Fibroblast of skin of scalp (primary cell): ENCODE data around the gene AKT3.
A peak's percentile ranks its signal among the peaks of the same experiment; 100 is the strongest.

Source experiments
- DNase-seq: peaks from one replicate; pipeline ENCODE4 v3.0.0-alpha.2; 2013

Gene AKT3

DNA sequence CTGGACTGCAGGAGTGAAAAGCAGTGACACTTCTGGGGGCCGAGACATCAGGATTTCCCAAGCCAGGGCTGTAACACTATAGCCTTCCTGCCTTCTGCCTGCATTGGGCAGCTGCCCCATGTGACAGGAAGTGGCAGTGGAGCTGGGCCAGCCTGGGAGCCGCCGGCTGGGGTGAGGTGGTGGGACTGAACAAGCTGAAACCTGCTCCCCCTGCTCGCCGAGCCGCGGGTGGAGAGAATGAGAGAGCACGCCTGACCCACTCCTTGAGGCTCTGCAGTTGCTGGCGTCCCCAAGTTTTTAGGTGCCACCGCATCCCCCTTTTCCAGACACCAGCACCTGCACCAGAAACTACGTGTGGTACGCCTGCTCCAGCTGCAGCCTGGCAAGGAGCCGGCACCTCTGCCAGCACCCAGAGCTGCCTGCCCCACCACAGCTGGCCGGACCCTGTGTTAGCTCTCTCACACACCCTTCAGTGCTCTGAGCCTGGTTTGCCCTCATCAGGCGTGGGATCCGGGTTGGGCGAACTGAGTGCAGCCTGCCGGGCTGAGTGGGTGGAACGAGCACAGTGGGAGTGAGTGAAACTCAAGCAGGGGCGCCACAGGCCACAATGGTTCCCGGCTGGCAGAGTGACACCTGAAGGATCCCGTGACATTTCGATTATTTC is 119.4 kb downstream of the AKT3 start:
- no peak for DNase-seq

DNA sequence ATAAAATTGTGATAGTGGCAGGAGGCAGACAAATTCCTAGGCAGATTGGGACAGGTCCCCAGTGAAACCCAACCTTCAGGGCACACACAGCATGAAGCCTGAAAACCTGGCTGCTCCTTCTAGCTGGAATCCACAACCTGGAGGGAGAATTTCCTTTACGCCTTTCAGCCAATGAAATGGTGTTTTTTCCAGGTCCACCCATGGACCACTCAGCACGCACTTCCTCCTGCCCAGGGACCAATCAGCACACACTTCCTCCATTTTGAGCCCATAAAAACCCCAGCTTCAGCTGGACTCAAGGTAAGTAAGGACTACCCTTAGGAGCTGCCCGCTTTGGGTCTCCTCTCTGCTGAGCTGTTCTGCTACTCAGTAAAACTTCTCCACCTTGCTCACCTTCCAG is 120.1 kb downstream of the AKT3 start:
- no peak for DNase-seq

DNA sequence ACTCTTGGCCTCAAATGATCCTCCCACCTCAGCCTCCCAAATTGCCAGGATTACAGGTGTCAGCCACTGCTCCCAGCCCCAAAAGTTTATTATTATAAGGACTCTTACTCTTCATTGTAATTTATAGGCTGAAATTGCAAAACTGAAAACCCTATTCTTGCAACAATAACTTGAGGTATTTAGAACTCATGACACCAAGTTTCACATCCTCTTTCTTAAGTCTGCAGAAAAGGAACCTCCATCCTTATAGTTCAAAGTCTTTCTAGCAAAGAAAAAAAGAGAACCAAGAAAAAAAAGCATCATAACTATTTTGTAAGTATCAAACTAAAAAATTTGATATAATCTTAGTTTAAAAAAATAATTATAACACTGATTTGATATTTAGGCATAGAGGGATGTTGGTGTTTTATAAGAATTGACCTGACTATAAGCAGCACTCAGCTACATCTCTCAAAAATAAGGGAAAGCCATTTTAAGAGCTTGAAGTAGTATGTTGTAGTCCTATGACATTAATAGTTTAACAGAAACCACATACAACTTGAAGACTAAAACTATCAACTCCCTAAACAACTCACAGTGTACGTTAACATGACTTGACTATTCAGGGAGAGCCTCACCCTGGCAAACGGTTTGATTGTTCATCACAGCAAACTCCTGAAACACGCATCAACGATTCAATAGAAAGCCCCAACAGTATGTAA is 122.4 kb downstream of the AKT3 start:
- DNase-seq = no peak

- DNase-seq = no peak
These were observed 123.1 kb downstream of the AKT3 start for GRCh38 chr1:243726806-243727502.

DNA sequence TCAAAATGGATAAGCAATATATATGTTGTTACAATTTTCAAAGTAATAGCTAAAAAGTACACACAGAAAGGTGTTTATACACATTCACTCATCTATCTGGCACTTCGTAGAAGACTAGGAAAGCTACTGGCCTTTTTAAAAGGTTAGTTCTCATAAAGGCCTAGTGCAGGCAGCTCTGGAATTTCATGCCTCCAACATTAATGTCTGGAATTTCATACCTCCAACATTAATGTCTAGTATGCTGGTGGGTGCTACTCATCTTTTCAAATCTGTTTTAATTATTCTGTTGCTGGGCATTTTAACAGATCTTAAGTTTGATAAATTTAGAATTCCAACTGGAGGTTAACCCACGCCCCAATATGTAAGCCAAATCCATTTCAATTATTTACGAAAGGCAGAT is 124.2 kb downstream of the AKT3 start:
- no peak for DNase-seq

GRCh38 chr1:243725075-243725474 is 125.0 kb downstream of the AKT3 start:
- no peak for DNase-seq

DNA sequence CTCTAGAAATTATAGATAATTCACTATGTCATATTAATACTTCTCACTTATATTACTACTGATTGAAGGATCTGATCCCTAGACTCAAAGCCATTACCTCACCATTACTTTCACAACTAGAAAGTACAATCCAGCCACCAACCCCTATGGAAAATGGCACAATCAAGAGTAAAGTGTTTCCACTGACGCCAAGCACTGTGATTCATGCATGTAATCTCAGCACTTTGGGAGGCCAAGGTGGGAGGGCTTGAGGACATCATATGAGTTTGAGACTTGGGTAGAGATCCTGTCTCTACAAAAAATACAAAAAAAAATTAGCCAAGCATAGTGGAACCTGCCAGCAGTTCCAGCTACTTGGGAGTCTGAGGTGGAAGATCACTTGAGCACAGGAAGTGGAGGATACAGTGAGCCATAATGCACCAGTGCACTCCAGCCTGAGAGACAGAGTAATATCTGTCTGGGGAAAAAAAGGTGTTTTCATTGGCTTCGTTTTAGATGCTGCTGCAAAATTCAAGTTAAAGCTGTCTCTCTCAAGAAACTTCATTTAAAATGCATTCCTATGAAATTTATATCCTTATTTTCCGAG is 126.5 kb downstream of the AKT3 start:
- DNase-seq = no peak

DNA sequence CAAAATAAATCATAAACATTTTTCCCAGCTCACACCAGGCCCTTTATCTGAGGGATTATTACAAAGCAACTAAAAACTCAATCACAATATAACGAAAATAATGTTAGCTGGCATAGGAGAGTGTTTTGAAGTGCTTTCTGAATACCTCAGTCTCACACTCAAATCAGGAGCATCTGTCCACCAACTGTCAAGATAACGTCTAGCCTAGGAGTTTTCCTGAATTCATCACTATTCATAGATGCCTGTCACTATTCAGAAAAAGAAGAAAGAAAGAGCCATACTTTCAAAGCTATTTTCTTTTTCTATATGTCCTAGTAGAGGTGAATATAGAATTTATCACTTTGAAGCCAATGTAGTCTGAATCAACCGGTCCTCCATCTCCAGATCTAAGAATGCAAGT is 127.0 kb downstream of the AKT3 start:
- no peak for DNase-seq

DNA sequence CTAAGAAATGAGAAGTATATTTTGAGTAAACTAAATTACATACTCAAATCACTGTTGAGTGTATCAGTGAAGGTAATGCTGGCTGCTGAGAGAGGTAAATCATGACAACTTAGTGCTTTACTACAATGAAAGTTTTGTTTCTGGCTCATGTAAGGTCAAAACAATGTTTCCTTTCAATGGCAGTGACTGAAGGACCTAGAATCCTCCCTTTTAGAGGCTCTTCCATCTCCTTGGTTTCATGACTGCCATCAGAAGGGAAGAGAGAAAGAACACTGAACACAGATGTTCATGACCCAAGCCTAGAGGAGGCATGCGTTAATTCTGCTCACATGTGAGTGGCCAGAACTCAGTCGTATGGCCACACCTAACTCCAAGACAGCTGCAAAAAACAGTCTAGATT is 130.6 kb downstream of the AKT3 start:
- no peak for DNase-seq

DNA sequence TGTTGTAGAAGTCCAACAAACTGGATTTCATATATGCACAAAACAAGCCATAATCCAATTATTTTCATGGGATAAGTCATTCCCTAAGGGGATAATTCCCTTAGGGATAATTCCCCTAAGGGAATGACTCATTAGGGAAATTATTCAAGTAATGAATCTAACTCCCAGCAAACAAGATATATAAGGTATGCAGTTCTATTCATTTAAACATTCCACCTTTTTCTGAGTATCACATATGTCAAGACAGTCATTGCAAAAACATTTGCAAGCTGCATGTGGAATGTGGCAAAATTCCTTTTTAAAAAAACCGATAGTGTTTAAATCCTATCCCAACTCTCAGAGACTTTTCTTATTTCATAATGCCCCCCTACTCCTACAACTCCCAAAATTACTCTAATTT is 131.2 kb downstream of the AKT3 start:
- DNase-seq = peak; percentile 92

GRCh38 chr1:243718022-243718421 is 132.0 kb downstream of the AKT3 start:
- DNase-seq = no peak

GRCh38 chr1:243716906-243717305 is 133.1 kb downstream of the AKT3 start:
- peak; percentile 45 for DNase-seq

- DNase-seq = peak; percentile 29
These were observed 134.8 kb downstream of the AKT3 start for GRCh38 chr1:243715285-243715684.

GRCh38 chr1:243713470-243714186 is 136.4 kb downstream of the AKT3 start:
- DNase-seq = peak; percentile 31

- DNase-seq = no peak
These were observed 137.1 kb downstream of the AKT3 start for GRCh38 chr1:243712941-243713340.

DNA sequence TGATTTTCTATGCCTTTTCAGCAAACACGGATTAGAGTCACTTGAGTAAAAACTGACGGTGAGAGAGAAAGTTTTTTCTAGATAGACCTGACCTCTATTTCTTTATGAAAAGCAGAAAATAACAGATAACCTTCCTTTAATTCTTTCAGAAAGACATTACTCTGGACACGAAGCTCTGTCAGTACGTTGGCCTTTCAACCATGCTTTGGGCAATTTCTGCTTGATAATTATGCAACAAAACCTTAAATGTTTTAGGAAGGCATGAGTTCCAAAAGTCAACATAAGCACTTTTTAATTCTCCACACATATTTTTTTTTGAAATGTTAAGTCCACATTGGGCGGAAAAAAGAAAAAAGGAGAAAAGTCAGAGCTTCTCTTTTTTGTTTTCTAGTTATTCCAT is 137.8 kb downstream of the AKT3 start:
- no peak for DNase-seq

DNA sequence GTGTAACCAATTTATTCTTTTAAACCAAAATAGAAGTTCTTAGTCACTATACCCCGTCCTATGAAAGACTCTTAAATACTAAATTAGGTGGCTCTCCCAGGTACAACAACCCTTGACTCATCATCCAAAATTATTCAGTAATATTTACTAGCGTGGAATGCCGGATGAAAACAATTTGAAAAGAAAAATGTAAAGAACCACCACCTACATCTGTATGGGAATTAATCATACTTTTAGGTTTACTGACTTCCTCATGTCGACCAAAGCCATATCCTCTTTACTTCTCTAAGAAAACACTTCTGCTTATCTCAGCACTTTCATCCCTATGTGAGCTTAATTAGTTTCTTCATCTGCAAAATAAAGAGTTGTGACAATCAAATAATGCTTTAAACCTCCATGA is 139.6 kb downstream of the AKT3 start:
- no peak for DNase-seq

DNA sequence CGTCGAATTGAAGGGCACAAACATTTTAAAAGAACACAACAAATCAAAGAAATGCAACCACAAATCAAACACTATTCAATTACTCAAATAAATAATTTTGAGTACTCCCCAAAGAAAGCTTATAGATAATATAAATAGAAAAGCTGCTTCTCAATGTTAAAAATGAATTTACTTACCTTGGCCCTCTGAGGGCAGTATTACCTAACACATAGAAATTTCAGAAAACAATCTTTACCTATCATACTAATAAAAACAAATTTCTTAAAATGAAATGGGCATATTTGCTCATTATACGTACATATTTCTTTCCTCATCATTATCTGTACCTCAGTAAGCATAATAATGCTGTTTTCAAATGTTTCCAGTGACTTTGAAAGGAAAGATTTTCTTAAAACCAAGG is 141.8 kb downstream of the AKT3 start:
- no peak for DNase-seq

DNA sequence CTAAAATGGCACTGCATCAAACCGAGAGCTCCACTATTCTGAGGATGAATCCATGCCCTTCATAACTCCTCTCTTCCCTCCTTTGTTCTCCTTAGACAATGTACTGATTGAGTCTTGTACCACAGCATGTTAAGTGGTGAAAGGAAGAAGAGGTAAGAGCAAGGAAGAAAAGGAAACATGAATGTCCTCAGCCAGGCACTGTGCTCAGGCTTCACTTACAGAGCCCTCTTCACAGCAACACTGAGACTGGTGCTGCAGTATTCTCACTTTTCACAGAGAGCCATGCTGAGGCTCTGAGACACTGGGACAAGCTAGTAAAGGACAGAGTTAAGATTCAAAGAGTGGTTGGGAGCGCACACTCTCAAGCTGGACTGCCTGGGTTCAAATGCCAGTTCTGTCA is 143.5 kb downstream of the AKT3 start:
- no peak for DNase-seq

- DNase-seq = no peak
These were observed 144.5 kb downstream of the AKT3 start for GRCh38 chr1:243705585-243705984.

- DNase-seq = no peak
These were observed 148.2 kb downstream of the AKT3 start for GRCh38 chr1:243701872-243702271.

GRCh38 chr1:243693800-243694199 is 156.2 kb downstream of the AKT3 start:
- no peak for DNase-seq

DNA sequence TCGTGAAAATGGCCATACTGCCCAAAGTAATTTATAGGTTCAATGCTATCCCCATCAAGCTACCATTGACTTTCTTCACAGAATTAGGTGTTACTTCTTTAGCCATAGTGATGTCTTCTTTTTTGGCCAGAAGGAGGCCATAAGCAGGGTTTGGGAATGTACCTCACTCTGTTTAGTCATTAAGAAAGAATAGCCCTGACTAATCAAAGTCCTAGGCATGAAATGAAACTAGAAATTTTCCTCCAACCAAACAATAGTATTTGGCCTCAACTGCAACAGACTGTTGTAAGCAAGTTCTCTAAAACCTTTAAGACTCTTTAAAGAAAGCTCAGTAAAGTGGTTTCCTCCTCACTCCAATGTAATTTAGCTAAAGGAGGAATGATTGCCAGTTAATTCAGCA is 163.9 kb downstream of the AKT3 start:
- DNase-seq = no peak
